ENCODE measurements around the gene KCNJ4.

The KCNJ4 gene

DNA sequence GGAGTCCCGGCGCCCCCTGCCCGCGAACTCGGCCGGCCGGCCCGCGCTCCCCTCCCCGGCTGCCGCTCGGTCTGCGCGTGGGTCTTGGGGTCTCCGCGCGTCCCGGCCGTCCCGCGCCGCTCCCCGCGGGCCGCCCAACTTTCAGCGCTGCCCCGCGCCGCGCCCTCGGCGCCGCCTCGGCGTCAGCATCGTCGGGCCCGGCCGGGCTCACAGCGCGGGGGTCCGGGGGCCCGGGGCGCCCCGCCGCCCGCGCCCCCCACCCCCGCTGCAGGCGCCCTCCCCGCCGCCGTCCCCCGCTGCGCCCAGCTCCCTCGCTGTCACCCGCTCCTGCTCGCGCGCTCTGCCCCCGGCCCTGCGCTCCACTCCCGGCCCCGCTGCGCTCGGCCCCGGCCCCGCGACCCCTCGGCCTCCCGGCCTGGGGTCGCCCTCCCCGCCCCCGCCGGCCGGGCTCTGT, at the start of gene KCNJ4:
Gene KCNJ4 (minus strand): TSS at position 124 of the 454 bp plus-strand sequence. CDS start 27,067 bp downstream, outside the sequence.
- no peak for DNase-seq (ENCODE audit: low read depth)

DNA sequence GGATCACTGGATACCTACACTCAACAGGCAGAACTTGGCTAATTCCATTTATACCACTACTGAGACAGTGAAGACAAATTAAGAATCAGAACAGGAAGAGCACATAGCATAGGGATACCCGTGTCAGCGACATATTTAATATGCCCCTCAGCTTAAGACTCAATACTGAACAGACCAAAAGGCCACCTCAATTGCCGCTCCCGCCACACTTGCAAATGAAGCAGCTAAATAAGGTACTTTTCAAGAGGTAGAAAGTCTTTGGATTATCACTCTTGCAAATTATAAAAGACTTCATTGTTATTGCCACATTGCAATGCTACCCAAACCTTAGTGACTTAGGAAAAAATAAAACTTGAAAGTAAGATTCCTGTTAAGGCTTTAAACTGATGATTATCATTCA, 48.0 kb upstream of the KCNJ4 start:
- DNase-seq (ENCODE audit: low read depth), result no peak

DNA sequence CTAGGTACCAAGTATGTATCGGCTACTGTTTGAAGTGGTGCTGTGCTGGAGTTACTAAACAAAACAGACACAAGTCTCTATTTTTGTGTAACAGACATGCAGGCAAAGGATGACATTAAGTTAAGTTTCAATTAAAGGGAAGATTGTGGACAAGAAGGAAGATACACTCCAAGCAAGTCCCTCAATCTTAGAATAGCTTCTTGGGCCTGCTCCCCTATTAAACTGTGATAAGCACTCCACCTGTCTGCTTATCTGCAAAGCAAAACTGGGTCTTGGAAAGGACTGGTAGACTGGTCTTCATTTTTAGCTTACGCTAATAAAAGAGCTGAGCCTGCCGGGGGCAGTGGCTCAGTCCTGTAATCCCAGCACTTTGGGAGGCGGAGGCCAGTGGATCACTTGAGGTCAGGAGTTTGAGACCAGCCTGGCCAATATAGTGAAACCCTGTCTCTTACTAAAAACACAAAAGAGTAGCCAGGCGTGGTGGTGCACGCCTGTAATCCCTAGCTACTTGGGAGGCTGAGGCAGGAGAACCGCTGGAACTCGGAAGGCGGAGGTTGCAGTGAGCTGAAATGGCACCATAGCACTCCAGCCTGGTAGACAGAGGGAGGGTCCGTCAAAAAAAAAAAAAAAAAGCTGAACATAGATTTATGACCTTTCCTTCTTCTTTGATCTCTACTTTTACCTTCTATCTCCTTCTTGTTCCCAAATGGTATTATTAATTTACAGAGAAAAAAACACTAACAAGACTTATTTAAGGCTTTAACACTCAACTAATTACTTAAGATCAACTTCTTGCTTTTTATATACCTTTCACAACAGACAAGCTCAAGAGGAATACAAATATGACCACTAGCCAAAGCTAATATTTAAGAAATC, 47.0 kb upstream of the KCNJ4 start:
- DNase-seq (ENCODE audit: low read depth), result no peak

DNA sequence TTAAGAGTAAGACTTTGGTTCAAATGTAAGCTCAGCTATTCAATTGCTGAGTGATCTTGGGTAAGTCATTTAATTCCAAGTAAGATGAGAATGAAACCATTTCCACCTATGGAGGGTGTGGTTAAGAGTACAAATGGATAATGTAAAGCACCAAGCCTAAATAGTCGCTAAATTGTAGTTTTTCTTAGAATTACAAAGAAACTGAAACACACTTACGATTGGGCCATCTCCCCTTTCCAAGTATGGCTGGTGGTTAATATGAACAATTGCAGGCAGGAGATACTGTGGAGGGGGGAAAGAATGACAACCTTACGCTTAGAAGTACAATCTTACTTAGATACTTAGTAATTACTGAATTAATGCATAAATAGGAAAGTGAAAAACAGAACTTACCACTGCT, 42.9 kb upstream of the KCNJ4 start:
- DNase-seq (ENCODE audit: low read depth), result no peak

DNA sequence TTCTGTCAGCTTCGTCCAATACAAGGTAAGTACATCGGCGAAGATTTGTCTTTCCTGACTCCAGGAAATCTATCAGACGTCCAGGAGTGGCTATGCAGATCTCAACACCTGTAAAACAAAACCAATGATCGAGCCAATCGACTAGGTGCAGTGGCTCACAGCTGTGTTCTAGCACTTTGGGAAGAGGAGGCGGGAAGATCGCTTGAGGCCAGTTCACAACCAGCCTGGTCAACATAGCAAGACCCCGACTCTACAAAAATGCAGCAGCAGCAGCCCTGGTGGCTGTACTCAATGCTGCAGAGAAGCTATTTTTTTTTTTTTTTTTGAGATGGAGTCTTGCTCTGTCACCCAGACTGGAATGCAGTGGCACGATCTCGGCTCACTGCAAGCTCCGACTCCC, 39.9 kb upstream of the KCNJ4 start:
- DNase-seq (ENCODE audit: low read depth), result no peak

DNA sequence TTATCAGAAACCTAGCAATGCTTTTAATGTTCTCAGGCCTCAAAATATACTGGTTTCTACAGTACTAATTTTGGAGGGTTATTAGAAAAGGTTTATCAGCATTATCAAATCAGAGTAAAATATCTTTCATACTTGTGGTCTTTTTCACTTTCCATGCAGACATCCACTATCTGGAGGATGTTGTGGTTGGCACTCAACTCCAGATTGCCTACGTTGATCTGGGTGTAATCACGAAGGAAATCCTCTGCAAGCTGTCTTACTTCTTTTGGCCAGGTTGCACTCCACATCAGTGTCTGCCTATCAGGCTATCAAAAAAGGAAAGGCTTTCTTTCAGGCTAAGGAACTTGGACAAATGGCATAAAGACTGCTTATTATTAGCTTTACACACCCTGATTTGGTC, 39.5 kb upstream of the KCNJ4 start:
- peak; percentile 75 for DNase-seq (ENCODE audit: low read depth)

DNA sequence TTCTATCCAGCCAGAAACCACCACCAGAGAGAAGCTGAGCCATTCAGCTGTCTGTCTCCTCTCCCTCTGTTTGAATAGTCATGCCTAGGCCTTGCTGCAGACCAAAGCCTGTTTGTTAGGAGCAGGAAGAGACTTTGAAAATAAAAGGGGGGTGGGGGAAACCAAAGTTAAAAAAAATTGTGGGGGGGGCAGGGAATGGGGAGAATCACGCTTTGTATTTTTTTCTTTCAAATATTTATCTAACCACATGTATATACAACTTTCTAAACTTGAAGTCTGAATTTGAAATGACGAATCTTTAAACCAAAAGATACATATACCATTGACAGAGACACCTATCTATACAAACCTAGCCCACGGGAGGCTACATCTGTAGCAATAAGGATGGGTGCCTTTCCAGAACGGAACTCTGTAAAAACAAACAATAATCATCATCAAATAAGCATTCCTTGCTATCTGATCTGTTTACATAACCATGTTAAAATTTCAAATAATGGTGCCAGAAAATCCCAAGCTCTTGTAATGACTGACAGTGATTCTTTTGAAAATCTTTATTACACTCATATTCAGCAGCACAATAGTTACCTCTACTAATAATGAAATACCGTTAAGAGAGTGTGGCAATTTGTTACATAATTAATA, 36.8 kb upstream of the KCNJ4 start:
- no peak for DNase-seq (ENCODE audit: low read depth)

DNA sequence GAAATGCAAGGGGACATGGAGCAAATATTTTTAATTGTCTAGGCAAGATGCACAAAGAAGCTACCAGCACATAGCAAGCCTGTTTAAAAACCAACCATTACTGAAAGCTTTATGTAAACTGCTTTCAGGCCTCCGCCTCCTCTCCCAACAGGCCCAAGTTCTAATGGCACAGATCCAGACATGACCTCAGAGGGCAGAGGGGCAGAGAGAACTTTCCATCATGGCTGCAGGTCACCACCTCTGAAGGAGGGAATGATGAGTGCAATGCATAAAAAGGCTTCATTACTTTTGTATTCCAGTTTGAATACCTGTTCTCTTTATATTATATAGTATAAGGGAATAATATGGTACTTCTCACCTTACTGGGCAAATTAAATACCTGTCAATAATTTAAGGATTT, 35.9 kb upstream of the KCNJ4 start:
- peak; percentile 73 for DNase-seq (ENCODE audit: low read depth)

DNA sequence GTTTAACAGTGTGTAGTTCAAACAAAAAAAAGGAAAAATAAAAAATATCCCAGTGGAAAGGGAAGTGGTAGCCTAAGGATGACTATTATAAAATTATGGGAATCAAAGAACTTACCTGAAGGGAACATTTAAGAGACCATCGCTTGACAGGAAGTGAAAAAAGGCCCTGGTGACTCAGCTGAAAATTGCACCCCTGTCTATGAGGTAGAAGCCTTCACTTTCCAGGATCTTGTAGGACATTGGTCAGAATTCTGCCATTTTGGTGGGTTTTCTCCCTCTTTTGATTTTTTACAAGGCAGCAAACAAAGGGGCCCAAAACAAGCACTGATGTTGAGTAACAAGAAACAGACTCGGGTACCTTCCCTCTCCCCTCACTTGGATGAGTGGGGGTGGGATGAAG, 35.5 kb upstream of the KCNJ4 start:
- no peak for DNase-seq (ENCODE audit: low read depth)

DNA sequence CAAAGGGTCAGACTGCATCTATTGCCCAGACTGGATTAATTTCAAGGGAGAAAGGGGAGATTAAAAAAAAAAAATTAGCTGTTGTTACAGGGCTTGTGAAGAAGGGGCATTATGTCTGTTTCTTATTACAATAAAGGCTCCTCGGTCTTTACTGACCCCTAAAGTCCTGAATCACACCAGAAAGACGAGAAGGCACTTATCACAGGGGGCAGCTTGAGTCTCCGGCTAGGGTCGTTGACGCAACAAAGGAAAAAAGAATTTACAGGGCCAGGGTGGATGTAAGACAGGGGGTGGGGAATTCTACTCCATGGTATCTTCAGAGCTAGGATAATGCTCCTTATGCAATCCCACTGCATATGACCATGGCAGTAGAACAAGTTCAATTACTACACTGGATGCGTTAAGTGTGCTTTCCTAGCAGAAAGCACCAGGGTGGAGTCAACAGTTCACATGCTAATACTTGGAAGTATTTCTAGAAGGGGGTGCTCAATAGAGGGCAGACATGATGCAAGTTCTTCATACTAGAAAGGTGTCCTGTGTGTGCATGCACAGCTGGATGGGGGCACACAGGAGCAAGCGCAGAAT, 34.7 kb upstream of the KCNJ4 start:
- DNase-seq (ENCODE audit: low read depth), result peak; percentile 34

DNA sequence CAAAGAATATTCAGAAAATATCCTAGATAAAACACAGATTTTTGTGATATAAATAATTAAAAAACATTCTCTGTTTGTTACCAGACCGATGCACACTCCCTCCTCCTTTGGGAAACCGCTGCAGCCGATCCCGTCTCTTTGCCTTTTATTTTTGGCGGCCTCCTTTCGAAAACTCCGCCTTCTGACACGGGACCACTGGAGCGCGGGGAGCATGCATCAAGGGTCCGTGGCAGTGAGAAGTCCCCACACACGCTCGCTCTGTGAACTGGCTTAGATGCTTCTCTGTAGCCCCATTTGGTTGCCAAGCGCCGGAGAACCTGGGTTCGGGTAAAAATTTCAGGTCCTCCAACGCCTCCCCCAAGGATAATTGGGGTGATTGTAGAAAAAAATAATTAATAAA, 34.1 kb upstream of the KCNJ4 start:
- DNase-seq (ENCODE audit: low read depth), result no peak

DNA sequence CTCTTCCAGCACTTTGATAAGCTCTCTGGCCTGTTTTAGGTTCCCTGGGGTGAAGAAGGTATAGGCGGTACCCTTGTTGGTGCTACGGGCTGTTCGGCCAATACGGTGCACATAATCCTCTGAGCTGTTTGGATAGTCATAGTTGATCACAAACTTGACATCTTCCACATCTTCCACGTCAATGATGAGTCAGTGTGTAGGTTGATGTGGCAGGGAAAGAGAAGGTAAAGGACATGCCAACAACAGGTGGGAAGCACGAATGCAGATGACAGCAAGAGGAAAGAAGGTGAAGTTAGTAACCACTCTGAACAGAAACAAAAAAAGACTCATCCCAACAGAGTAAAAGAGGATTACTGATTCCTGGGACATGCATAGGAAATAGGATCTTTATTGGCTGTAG, 32.9 kb upstream of the KCNJ4 start:
- no peak for DNase-seq (ENCODE audit: low read depth)

DNA sequence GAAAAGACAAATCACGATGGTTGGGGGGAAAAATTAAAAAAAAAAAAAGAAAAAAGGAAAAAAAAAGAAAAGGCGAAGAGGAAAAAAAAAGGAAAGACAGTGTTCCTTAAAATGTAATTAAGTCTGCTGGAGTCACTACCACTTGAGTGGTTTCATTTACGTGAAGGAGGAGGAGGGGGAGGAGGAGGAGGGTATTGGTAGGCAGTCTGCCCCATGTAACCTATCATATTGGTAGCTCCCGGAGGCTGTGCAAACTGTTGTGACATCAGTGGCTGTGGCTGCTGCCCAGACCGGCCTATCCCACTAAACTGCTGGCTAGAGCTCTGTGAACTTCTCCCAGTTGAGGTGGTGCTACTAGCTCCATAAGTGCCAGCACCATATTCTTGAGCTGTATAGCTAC, 30.8 kb upstream of the KCNJ4 start:
- DNase-seq (ENCODE audit: low read depth), result no peak

DNA sequence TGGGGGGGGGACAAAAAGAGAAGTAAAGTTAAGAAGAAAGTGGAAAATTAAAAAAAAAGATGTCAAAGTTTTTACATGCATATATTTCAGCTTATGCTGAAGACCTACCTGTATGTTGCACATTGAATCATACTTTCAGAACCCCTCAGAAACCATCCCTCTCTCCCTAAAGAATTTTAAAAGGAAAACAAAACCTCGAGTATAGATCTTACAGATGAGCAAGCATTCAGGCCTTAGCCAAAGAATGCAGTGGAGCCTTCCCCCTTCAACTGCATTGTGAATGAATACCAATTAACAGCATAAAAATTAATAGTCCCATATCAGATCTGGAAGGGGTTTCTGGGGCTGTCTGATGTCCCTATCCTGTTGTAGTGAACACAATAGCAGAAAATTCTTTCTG, 29.2 kb upstream of the KCNJ4 start:
- DNase-seq (ENCODE audit: low read depth), result no peak

DNA sequence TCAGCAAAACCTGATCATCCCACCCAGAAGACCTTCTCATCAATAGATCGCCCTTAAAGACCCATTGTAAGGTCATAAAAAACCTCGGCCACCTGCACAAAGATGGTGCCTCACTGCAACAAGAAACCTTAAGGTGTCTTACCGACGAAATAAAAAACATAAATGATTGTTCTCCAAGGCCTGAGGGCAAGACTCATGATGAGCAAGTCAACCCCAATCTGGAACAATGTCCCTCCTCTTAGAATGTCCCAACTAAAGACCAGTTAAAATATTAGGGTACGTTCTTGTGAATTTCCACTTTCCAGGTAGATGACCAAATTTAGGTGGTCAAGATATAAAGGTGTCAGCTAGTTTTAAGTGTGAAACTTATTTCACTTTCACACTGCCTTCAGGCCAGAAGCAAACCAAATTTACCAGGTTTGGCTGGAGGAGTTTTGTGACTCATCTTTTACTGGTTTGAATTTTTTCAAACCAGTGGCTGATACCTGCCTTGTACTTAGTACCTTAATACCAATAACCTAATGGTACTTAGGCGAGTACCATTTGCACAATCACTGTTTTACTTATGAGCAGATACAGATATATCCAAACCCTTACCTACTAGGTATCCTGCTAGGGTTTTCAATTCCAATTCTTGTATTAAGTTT, 27.8 kb upstream of the KCNJ4 start:
- DNase-seq (ENCODE audit: low read depth), result no peak

DNA sequence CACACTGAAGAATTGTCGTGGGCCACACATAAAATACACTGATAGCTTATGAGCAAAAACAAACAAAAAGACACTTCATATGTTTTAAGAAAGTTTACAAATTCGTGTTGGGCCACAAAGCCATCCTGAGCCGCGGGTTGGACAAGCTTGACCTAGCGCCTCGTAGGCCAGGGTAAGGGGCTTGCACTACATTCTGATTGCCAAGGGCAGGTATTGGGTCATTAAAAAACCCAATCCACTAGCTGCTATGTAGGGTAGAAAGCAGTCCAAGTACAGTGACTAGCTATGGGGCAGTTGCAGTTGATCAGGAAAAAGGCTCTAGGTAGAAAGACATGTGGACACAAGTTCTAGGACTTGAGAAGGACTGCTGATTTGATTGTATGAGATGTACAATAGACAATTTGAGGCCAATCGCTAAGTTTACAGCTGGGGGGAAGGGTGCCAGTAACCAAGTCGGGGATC, 26.9 kb upstream of the KCNJ4 start:
- no peak for DNase-seq (ENCODE audit: low read depth)

DNA sequence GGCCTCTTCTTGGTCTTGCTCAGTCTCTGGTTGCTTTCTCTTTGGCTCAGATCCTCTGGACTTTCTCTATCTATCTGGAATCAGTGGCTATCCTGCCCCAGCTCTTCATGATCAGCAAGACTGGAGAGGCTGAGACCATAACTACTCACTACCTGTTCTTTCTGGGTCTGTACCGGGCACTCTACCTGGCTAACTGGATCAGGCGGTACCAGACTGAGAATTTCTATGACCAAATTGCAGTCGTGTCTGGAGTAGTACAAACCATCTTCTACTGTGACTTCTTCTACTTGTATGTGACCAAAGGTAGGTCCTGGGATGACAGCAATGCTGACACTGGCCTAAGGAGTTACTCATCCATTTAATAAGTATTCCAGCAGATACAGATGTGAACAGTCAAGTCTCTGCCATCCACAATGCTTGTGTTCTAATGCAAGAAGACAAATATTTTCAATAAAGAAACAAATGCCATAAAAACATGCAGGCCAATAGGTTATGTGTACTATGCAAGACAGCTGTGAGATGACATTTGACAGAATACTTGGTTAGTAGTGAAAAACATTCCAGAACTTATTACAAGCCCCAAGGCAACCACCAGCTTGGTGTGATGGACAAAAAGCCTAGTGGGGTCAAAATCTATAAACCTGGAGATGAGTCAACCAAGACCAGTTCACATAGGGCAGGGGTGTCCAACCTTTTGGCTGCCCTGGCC, 26.3 kb upstream of the KCNJ4 start:
- no peak for DNase-seq (ENCODE audit: low read depth)

DNA sequence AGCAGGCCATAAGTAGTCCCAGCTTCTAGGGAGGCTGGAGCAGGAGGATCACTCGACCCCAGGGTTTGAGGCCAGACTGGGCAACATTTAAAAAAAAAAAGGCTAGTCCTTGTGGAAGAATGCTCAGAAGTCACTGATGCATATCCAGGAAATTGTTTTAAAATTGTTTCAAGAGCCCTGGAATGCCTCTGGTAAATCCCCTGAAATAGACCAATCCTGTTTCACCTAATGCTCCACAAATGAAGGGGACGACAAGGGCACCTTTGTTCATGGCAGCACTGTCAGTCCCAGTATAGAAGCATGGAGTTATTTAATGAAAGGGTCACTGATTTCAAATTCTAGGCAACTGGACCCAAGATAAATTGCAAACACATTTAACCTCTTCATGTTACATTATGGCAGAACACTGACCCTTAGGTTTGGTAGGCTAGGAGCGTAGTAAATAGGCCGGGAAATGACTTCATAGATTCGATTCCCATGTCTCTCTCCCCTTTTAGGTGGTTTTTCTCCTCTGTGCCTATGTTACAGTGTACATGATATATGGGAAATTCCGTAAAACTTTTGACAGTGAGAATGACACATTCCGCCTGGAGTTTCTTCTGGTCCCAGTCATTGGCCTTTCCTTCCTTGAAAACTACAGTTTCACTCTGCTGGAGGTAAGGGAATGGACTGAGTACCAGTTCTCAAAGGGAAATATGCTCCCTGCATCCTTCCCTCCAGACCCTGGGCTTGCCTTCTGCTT, 24.3 kb upstream of the KCNJ4 start:
- DNase-seq (ENCODE audit: low read depth), result no peak

DNA sequence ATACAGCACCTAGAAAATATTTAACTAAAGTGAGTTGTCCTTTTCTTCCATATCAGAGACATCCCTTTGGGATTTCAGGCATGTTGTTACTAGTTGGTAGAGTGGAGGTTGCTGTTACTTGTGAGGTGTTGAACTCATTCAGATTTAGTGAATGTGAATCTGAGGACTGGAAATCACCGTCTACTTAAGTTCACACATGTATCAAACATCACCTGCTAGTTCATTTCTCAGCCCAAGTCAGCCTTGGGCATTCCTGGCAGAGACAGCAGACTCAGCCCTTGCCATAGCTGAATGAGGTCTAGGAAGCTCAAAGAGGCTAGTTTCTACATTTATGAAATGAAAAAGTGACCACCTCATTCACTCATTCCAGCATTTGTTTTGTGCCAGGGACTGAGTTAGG, 22.6 kb upstream of the KCNJ4 start:
- DNase-seq (ENCODE audit: low read depth), result no peak

DNA sequence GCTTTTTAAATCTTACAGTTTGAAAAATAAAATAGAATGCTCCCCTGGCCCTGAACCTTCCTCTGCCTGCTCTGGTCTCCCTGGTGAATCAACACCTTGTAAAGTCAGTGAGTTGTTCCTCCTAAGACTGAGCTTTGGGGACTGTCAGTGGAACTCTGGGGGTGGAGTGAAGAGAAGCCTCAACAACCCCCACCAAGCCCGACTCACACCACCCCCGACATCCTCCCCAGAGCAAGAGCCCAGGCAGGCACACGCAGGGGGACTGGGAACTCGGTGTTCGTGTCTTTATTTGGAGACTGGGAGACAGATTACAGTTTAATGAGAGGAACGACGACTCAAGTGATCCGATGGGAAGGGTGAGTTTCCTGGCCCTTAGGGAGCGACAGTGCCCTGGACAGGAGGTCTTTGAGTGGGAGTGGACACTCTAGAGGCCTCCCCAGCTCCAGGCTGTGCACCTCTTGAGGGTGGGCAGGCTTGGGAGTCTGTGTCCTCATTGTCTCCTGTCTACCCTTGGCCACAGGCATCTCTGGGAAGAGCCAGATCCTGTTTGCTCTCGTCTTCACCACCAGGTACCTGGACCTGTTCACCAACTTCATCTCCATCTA, 19.1 kb upstream of the KCNJ4 start:
- DNase-seq (ENCODE audit: low read depth), result no peak

DNA sequence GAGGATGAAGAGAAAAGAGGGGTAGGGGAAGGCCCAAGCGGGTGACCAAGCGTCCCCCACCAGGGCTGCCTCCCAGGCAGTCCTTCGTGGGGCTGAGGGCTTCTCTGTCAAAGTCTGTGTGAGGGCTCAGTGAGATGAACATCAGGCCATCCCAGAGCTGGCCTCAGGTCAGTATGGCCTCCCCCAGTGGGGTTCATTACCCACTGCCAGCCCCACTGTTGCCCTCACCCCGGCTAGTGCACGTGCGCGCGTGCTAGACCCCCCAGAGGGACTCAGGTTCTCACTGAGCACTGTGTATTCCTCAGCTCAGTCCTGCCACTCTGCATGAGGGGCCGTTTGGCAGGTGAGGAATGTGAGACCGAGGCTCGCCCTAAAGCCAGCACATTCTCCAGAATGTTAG, 16.2 kb upstream of the KCNJ4 start:
- no peak for DNase-seq (ENCODE audit: low read depth)

Data from amniotic epithelial cell (primary cell).